Measurements from ENCODE around the gene TSPAN17.

Gene TSPAN17

GRCh38 chr5:176610435-176610773 is 36.9 kb upstream of the TSPAN17 start:
- H3K4me3 ChIP-seq (ENCODE audit: low read length in 2 of 2), result peak overlapping the region; percentile 61 to 62
- peaks cover 4 to 14% of the 10 kb centered on the region in 2 donors for H3K27me3 ChIP-seq (ENCODE audit: control insufficient read depth in 2 of 2, insufficient read depth in 2 of 2, low read length in 2 of 2)
- H3K9me3 ChIP-seq (ENCODE audit: control insufficient read depth in 2 of 2, low read length in 2 of 2), result no peaks in the 10 kb centered on the region
- peaks cover 0 to 5% of the 10 kb centered on the region in 2 donors for H3K4me1 ChIP-seq (ENCODE audit: control insufficient read depth in 2 of 2, insufficient read depth in 2 of 2, low read length in 2 of 2)
- no peaks in the 10 kb centered on the region for H3K36me3 ChIP-seq (ENCODE audit: control insufficient read depth in 2 of 2, insufficient read depth in 2 of 2, low read length in 2 of 2)
- H3K27ac ChIP-seq (ENCODE audit: low read depth in 2 of 2, low read length in 2 of 2), result no peak overlapping the region
- H3K9ac ChIP-seq (ENCODE audit: low read depth in 1 of 2, low read length in 2 of 2), result peak overlapping the region in 1 of 2 donors; percentile 32

GRCh38 chr5:176611435-176611834 is 35.8 kb upstream of the TSPAN17 start:
- Histone ChIP-seq H3K27me3 (ENCODE audit: control insufficient read depth in 2 of 2, insufficient read depth in 2 of 2, low read length in 2 of 2) (peaks cover 4 to 14% of the 10 kb centered on the region in 2 donors), H3K4me1 (ENCODE audit: control insufficient read depth in 2 of 2, insufficient read depth in 2 of 2, low read length in 2 of 2) (peaks cover 0 to 5% of the 10 kb centered on the region in 2 donors), H3K9ac (ENCODE audit: low read depth in 1 of 2, low read length in 2 of 2) (no peak overlapping the region), H3K4me3 (ENCODE audit: low read length in 2 of 2) (no peak overlapping the region), H3K36me3 (ENCODE audit: control insufficient read depth in 2 of 2, insufficient read depth in 2 of 2, low read length in 2 of 2) (no peaks in the 10 kb centered on the region), H3K27ac (ENCODE audit: low read depth in 2 of 2, low read length in 2 of 2) (no peak overlapping the region), H3K9me3 (ENCODE audit: control insufficient read depth in 2 of 2, low read length in 2 of 2) (no peaks in the 10 kb centered on the region)

- Histone ChIP-seq H3K9ac (ENCODE audit: low read depth in 1 of 2, low read length in 2 of 2) (no peak overlapping the region), H3K36me3 (ENCODE audit: control insufficient read depth in 2 of 2, insufficient read depth in 2 of 2, low read length in 2 of 2) (no peaks in the 10 kb centered on the region), H3K4me3 (ENCODE audit: low read length in 2 of 2) (no peak overlapping the region), H3K4me1 (ENCODE audit: control insufficient read depth in 2 of 2, insufficient read depth in 2 of 2, low read length in 2 of 2) (peaks cover 0 to 5% of the 10 kb centered on the region in 2 donors), H3K9me3 (ENCODE audit: control insufficient read depth in 2 of 2, low read length in 2 of 2) (no peaks in the 10 kb centered on the region), H3K27me3 (ENCODE audit: control insufficient read depth in 2 of 2, insufficient read depth in 2 of 2, low read length in 2 of 2) (peaks cover 8 to 17% of the 10 kb centered on the region in 2 donors), H3K27ac (ENCODE audit: low read depth in 2 of 2, low read length in 2 of 2) (no peak overlapping the region)
Observed at GRCh38 chr5:176612008-176612407, 35.3 kb upstream of the TSPAN17 start.

GRCh38 chr5:176612855-176613254 is 34.4 kb upstream of the TSPAN17 start:
- H3K4me1 ChIP-seq (ENCODE audit: control insufficient read depth in 2 of 2, insufficient read depth in 2 of 2, low read length in 2 of 2), result peaks cover 0 to 5% of the 10 kb centered on the region in 2 donors
- no peak overlapping the region for H3K9ac ChIP-seq (ENCODE audit: low read depth in 1 of 2, low read length in 2 of 2)
- no peaks in the 10 kb centered on the region for H3K9me3 ChIP-seq (ENCODE audit: control insufficient read depth in 2 of 2, low read length in 2 of 2)
- H3K36me3 ChIP-seq (ENCODE audit: control insufficient read depth in 2 of 2, insufficient read depth in 2 of 2, low read length in 2 of 2), result no peaks in the 10 kb centered on the region
- no peak overlapping the region for H3K4me3 ChIP-seq (ENCODE audit: low read length in 2 of 2)
- H3K27ac ChIP-seq (ENCODE audit: low read depth in 2 of 2, low read length in 2 of 2), result no peak overlapping the region
- peaks cover 11 to 19% of the 10 kb centered on the region in 2 donors for H3K27me3 ChIP-seq (ENCODE audit: control insufficient read depth in 2 of 2, insufficient read depth in 2 of 2, low read length in 2 of 2)

GRCh38 chr5:176614805-176615478 is 32.3 kb upstream of the TSPAN17 start:
- Histone ChIP-seq H3K4me3 (ENCODE audit: low read length in 2 of 2) (no peak overlapping the region), H3K9ac (ENCODE audit: low read depth in 1 of 2, low read length in 2 of 2) (no peak overlapping the region), H3K27me3 (ENCODE audit: control insufficient read depth in 2 of 2, insufficient read depth in 2 of 2, low read length in 2 of 2) (peaks cover 24 to 30% of the 10 kb centered on the region in 2 donors), H3K9me3 (ENCODE audit: control insufficient read depth in 2 of 2, low read length in 2 of 2) (no peaks in the 10 kb centered on the region), H3K27ac (ENCODE audit: low read depth in 2 of 2, low read length in 2 of 2) (no peak overlapping the region), H3K36me3 (ENCODE audit: control insufficient read depth in 2 of 2, insufficient read depth in 2 of 2, low read length in 2 of 2) (no peaks in the 10 kb centered on the region), H3K4me1 (ENCODE audit: control insufficient read depth in 2 of 2, insufficient read depth in 2 of 2, low read length in 2 of 2) (peaks cover 0 to 2% of the 10 kb centered on the region in 2 donors)

- Histone ChIP-seq H3K9me3 (ENCODE audit: control insufficient read depth in 2 of 2, low read length in 2 of 2) (no peaks in the 10 kb centered on the region), H3K36me3 (ENCODE audit: control insufficient read depth in 2 of 2, insufficient read depth in 2 of 2, low read length in 2 of 2) (no peaks in the 10 kb centered on the region), H3K27ac (ENCODE audit: low read depth in 2 of 2, low read length in 2 of 2) (no peak overlapping the region), H3K4me1 (ENCODE audit: control insufficient read depth in 2 of 2, insufficient read depth in 2 of 2, low read length in 2 of 2) (peaks cover 0 to 2% of the 10 kb centered on the region in 2 donors), H3K4me3 (ENCODE audit: low read length in 2 of 2) (no peak overlapping the region), H3K9ac (ENCODE audit: low read depth in 1 of 2, low read length in 2 of 2) (no peak overlapping the region), H3K27me3 (ENCODE audit: control insufficient read depth in 2 of 2, insufficient read depth in 2 of 2, low read length in 2 of 2) (peaks cover 37 to 44% of the 10 kb centered on the region in 2 donors)
Observed at GRCh38 chr5:176616511-176616910, 30.8 kb upstream of the TSPAN17 start.

- no peak overlapping the region for H3K9ac ChIP-seq (ENCODE audit: low read depth in 1 of 2, low read length in 2 of 2)
- H3K36me3 ChIP-seq (ENCODE audit: control insufficient read depth in 2 of 2, insufficient read depth in 2 of 2, low read length in 2 of 2), result no peaks in the 10 kb centered on the region
- no peak overlapping the region for H3K27ac ChIP-seq (ENCODE audit: low read depth in 2 of 2, low read length in 2 of 2)
- no peaks in the 10 kb centered on the region for H3K9me3 ChIP-seq (ENCODE audit: control insufficient read depth in 2 of 2, low read length in 2 of 2)
- no peak overlapping the region for H3K4me3 ChIP-seq (ENCODE audit: low read length in 2 of 2)
- H3K4me1 ChIP-seq (ENCODE audit: control insufficient read depth in 2 of 2, insufficient read depth in 2 of 2, low read length in 2 of 2), result peaks cover 0 to 2% of the 10 kb centered on the region in 2 donors
- peaks cover 41 to 49% of the 10 kb centered on the region in 2 donors for H3K27me3 ChIP-seq (ENCODE audit: control insufficient read depth in 2 of 2, insufficient read depth in 2 of 2, low read length in 2 of 2)
Observed at GRCh38 chr5:176618783-176619182, 28.5 kb upstream of the TSPAN17 start.

- peaks cover 0 to 2% of the 10 kb centered on the region in 2 donors for H3K4me1 ChIP-seq (ENCODE audit: control insufficient read depth in 2 of 2, insufficient read depth in 2 of 2, low read length in 2 of 2)
- H3K27me3 ChIP-seq (ENCODE audit: control insufficient read depth in 2 of 2, insufficient read depth in 2 of 2, low read length in 2 of 2), result peaks cover 41 to 53% of the 10 kb centered on the region in 2 donors
- no peak overlapping the region for H3K4me3 ChIP-seq (ENCODE audit: low read length in 2 of 2)
- no peaks in the 10 kb centered on the region for H3K9me3 ChIP-seq (ENCODE audit: control insufficient read depth in 2 of 2, low read length in 2 of 2)
- H3K9ac ChIP-seq (ENCODE audit: low read depth in 1 of 2, low read length in 2 of 2), result no peak overlapping the region
- H3K36me3 ChIP-seq (ENCODE audit: control insufficient read depth in 2 of 2, insufficient read depth in 2 of 2, low read length in 2 of 2), result no peaks in the 10 kb centered on the region
- no peak overlapping the region for H3K27ac ChIP-seq (ENCODE audit: low read depth in 2 of 2, low read length in 2 of 2)
Observed at GRCh38 chr5:176619203-176619568, 28.1 kb upstream of the TSPAN17 start.

GRCh38 chr5:176619569-176620332 is 27.5 kb upstream of the TSPAN17 start:
- Histone ChIP-seq H3K36me3 (ENCODE audit: control insufficient read depth in 2 of 2, insufficient read depth in 2 of 2, low read length in 2 of 2) (no peaks in the 10 kb centered on the region), H3K27me3 (ENCODE audit: control insufficient read depth in 2 of 2, insufficient read depth in 2 of 2, low read length in 2 of 2) (peaks cover 42 to 52% of the 10 kb centered on the region in 2 donors), H3K4me3 (ENCODE audit: low read length in 2 of 2) (no peak overlapping the region), H3K9me3 (ENCODE audit: control insufficient read depth in 2 of 2, low read length in 2 of 2) (no peaks in the 10 kb centered on the region), H3K9ac (ENCODE audit: low read depth in 1 of 2, low read length in 2 of 2) (no peak overlapping the region), H3K27ac (ENCODE audit: low read depth in 2 of 2, low read length in 2 of 2) (no peak overlapping the region), H3K4me1 (ENCODE audit: control insufficient read depth in 2 of 2, insufficient read depth in 2 of 2, low read length in 2 of 2) (peaks cover 0 to 2% of the 10 kb centered on the region in 2 donors)

GRCh38 chr5:176620333-176620981 is 26.8 kb upstream of the TSPAN17 start:
- no peak overlapping the region for H3K4me3 ChIP-seq (ENCODE audit: low read length in 2 of 2)
- H3K9ac ChIP-seq (ENCODE audit: low read depth in 1 of 2, low read length in 2 of 2), result no peak overlapping the region
- H3K9me3 ChIP-seq (ENCODE audit: control insufficient read depth in 2 of 2, low read length in 2 of 2), result no peaks in the 10 kb centered on the region
- peaks cover 0 to 2% of the 10 kb centered on the region in 2 donors for H3K4me1 ChIP-seq (ENCODE audit: control insufficient read depth in 2 of 2, insufficient read depth in 2 of 2, low read length in 2 of 2)
- no peaks in the 10 kb centered on the region for H3K36me3 ChIP-seq (ENCODE audit: control insufficient read depth in 2 of 2, insufficient read depth in 2 of 2, low read length in 2 of 2)
- no peak overlapping the region for H3K27ac ChIP-seq (ENCODE audit: low read depth in 2 of 2, low read length in 2 of 2)
- H3K27me3 ChIP-seq (ENCODE audit: control insufficient read depth in 2 of 2, insufficient read depth in 2 of 2, low read length in 2 of 2), result peaks cover 49 to 54% of the 10 kb centered on the region in 2 donors
